Measurements from ENCODE around the gene DLX2.
A peak's percentile ranks its signal among the peaks of the same experiment; 100 is the strongest.
"Not testable (repeated sequence)": the region's sequence is repeated elsewhere in the genome, so short reads cannot be mapped to it uniquely, and the experiment has no call there.

DLX2 gene

GRCh38 chr2:172114176-172114575, 11.5 kb upstream of the DLX2 start:
- not testable (repeated sequence) for ATAC-seq

- peak; percentile 78 for ATAC-seq
- no peak for TF ChIP-seq TSHZ2 (CRISPR knock-in tag; IDR thresholded peaks at IDR 0.05)
- TF ChIP-seq ZNF565 (CRISPR knock-in tag; conservative IDR thresholded peaks at IDR 0.05; ENCODE audit: low read depth): no peak
- no peak for TF ChIP-seq PPARA (CRISPR knock-in tag; IDR thresholded peaks at IDR 0.05; ENCODE audit: borderline replicate concordance)
- no peak for TF ChIP-seq ZNF8 (CRISPR knock-in tag; IDR thresholded peaks at IDR 0.05)
- no peak for TF ChIP-seq ZC3H10 (CRISPR knock-in tag; IDR thresholded peaks at IDR 0.05)
- TF ChIP-seq TCF4 (CRISPR knock-in tag; IDR thresholded peaks at IDR 0.05; ENCODE audit: borderline replicate concordance): no peak
- TF ChIP-seq PATZ1 (CRISPR knock-in tag; IDR thresholded peaks at IDR 0.05; ENCODE audit: borderline replicate concordance): no peak
- TF ChIP-seq GLIS3 (CRISPR knock-in tag; IDR thresholded peaks at IDR 0.05): no peak
- TF ChIP-seq ZFP3 (CRISPR knock-in tag; IDR thresholded peaks at IDR 0.05): no peak
- TF ChIP-seq ZNF70 (CRISPR knock-in tag; IDR thresholded peaks at IDR 0.05): no peak
- no peak for TF ChIP-seq ESRRG (CRISPR knock-in tag; IDR thresholded peaks at IDR 0.05)
- no peak for TF ChIP-seq ARNTL (CRISPR knock-in tag; IDR thresholded peaks at IDR 0.05; ENCODE audit: borderline replicate concordance, low read depth)
- no peak for TF ChIP-seq SNAI2 (CRISPR knock-in tag; IDR thresholded peaks at IDR 0.05)
- TF ChIP-seq CSDC2 (CRISPR knock-in tag; IDR thresholded peaks at IDR 0.05): no peak
- no peak for TF ChIP-seq RARB (CRISPR knock-in tag; IDR thresholded peaks at IDR 0.05)
These were observed 10.9 kb upstream of the DLX2 start for GRCh38 chr2:172113617-172114016.

GRCh38 chr2:172109988-172110811, 7.5 kb upstream of the DLX2 start:
- no peak for TF ChIP-seq TOX (CRISPR knock-in tag; IDR thresholded peaks at IDR 0.05; ENCODE audit: borderline replicate concordance)
- TF ChIP-seq TSHZ2 (CRISPR knock-in tag; IDR thresholded peaks at IDR 0.05): no peak
- TF ChIP-seq OSR1 (CRISPR knock-in tag; IDR thresholded peaks at IDR 0.05): no peak
- no peak for TF ChIP-seq PATZ1 (CRISPR knock-in tag; IDR thresholded peaks at IDR 0.05; ENCODE audit: borderline replicate concordance)
- no peak for TF ChIP-seq SNAI2 (CRISPR knock-in tag; IDR thresholded peaks at IDR 0.05)
- TF ChIP-seq GLIS3 (CRISPR knock-in tag; IDR thresholded peaks at IDR 0.05): no peak
- no peak for TF ChIP-seq CSDC2 (CRISPR knock-in tag; IDR thresholded peaks at IDR 0.05)
- no peak for TF ChIP-seq ZFP3 (CRISPR knock-in tag; IDR thresholded peaks at IDR 0.05)
- TF ChIP-seq ZNF70 (CRISPR knock-in tag; IDR thresholded peaks at IDR 0.05): no peak
- no peak for ATAC-seq
